GM21528 (cell line): Measurements from ENCODE around the gene COL15A1.

Source experiments
- ATAC-seq: cut with Tn5 transposase; IDR thresholded peaks from one replicate; pipeline ENCODE4 v1.9.1; 2021; ENCODE audit warnings: mild to moderate bottlenecking, moderate library complexity; ENCODE audit not compliant: unreplicated experiment, low FRiP score

COL15A1 gene

DNA sequence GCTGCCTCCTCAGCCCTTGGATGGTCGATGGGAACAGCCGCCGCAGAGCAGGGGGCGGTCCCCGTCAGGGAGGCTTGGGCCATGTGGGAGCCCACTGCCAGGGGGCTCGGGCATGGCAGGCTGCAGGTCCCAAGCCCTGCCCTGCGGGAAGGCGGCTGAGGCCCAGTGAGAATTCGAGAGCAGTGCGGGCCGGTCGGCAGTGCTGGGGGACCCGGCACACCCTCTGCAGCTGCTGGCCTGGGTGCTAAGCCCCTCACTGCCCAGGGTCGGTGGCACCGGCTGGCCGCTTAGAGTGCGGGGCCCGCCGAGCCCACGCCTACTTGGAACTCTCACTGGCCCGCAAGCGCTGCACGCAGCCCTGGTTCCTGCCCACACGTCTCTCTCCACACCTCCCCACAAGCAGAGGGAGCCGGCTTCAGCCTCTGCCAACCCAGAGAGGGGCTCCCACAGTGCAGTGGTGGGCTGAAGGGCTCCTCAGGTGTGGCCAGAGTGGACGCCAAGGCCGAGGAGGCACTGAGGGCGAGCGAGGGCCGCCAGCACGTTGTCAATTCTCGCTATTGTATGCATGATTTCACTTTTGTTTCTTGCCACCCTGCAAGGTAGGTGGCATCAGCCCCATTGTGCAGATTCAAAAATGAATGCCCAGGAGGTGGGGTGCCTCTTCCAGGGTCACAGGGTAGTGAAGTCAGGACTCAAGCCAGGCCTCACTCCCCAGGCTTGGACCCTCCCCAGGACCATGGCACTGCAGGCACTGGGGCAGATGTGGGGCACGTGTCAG, 48.6 kb downstream of the COL15A1 start:
- ATAC-seq, result no peak

DNA sequence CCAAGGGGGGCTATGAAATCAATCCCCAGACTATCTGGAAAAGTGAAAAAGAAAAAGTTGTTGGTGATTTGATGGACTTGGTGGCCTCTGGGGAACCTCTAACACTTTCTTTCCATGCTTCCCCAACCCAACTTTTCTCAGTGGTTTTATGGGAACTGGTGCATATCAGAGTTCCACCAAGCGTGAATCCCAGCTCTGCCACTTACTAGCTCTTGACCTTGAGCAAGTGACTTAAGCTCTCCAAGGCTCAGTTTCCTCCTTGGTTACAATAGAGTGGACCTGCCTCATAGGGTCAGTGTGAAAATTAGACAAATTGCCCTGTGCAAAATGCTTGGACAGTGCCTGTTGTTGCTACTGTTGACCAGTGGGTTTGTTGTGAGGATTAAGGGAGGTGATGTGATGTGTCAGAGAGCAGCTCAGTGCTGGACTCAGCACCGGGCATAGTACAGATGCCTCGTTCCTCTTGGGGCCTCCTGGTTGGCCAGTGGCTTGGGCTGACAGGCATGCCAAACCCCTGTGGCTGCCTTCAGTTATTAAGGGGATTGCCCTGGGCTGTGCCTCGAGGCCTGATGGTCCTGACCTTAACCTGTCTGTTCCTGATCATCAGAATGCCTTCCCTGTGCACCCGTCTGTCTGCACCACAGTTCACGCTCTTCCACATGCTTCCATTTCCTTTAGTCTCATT, 49.3 kb downstream of the COL15A1 start:
- ATAC-seq, result no peak

DNA sequence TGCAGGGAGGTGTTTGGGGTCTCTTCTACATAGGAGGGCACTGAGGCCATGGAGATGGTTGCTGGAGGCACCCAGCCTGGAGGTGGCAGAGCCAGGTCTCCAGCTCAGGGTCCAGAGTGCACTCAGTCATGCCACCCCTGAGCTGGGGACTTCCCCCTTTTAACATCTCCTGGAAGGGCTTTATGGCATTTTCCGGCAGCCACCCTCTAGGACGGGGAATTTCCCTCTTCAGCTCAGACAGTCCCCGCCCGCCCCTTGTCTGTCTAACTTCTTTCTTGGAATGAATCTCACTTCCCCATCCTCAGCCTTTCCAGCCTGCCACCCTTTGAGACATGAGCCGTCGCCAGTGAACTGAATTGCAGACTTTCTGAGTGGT, 49.9 kb downstream of the COL15A1 start:
- ATAC-seq, result peak; percentile 60

DNA sequence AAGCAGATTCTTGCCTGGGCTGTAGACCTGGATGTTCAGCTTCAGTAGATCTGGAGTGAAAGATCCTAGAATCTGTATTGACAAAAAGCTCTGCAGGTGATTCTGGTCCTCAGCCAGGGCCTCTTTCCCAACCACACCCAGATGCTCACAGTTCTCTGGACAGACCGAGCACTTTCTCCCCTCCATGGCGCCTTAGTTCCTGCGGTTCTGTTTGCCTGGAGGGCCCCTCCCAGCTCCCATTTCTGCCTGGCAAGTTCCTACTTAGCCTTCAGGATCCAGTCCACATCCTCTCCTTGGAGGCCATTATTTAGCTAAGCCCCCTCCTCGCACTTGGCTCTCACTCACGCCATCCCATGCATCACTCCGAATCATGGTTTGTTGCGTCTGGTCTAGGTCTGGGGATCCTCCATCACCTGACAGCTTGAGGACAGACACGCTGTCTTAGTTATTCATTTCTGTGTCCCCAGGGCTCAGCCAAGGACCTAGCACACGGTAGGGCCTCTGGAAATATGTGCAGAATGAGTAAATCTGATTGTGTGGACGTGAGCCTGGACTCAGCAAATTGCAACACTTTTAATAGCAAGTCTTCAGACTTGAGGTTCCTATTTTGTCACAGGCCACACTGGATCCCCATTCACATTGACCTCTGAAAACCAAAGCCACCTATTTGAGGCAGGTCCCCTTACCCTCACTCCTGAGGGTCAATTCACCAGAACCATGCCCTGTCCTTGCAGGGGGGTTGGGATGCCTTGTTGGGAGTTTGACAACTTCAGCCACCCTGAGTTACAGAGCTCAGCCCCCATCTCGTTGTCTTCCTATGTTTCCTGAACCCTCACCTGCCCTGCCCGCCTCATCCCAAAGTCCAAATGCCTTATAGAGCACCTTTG, 50.7 kb downstream of the COL15A1 start:
- ATAC-seq, result no peak

DNA sequence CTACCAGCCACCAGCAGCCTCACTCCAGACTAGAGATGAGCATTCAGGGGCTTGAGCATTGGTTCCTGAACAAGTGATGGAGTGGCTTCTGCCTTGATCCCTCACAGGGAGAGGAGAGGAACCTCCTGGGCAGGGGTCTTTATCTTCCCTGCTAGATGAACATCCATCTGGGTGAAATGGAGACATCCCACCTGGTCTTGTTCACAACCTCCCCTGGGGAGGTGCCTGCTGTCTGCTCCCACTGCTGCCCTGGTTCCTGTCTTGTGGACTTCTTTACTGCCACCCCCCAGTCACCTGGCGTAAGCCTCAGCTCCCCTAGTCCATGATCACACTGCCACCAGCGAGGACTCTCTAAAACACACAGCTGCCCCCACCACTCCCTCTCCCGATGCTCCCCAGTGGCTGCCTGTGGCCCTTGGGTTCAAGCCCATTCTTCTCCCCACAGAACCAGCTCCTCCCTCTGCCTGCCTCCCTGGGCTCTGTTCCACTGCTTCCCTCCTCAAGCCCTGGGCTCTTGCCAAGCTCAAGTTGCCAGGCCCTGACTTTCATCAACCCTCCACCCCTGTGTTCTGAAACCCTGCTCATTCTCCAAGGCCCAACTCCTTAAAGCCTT, 51.5 kb downstream of the COL15A1 start:
- no peak for ATAC-seq

DNA sequence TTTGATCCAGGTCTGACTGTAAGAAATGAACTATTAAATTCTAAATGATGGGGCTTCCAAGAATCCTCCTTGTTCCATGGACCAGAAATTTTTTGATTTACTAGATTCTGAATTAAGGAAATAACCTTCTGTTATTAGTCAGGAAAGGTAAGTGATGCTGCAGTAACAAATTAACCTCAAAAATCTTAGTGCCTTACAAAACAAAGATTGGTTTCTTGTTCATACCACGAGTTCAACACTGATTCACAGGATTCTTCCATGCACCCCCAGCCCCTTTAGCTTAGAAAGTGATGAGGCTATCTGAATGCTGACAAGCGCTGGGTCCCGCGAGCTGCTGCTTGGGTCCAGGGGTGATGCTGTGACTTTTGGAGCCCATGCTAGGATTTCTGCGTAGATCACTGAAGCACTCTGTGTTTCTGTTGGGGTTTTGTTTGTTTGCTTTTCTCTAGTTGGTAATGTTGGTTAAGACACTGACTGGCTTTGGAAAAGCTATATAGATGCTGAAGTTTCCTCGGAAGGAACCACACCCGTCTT, 52.3 kb downstream of the COL15A1 start:
- ATAC-seq, result no peak

DNA sequence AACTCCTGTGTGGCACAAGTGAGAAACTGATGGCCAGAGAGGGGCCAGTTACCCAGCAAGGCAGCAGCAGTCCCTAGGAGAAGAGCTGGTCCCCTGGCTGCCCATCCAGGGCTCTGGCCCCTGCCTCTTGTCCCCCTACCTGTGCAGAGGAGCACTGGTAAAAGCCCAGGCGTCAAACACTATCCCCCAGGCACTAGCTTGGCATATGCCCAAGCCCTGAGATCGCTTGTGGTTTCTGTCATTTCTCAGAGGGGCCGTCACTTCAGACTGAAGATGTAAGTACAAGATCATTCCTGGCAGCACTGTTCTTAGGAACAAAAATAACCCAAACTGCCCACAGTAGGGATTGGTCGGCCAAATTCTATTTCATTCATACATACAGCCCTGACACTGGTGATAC, 53.9 kb downstream of the COL15A1 start:
- ATAC-seq, result no peak

DNA sequence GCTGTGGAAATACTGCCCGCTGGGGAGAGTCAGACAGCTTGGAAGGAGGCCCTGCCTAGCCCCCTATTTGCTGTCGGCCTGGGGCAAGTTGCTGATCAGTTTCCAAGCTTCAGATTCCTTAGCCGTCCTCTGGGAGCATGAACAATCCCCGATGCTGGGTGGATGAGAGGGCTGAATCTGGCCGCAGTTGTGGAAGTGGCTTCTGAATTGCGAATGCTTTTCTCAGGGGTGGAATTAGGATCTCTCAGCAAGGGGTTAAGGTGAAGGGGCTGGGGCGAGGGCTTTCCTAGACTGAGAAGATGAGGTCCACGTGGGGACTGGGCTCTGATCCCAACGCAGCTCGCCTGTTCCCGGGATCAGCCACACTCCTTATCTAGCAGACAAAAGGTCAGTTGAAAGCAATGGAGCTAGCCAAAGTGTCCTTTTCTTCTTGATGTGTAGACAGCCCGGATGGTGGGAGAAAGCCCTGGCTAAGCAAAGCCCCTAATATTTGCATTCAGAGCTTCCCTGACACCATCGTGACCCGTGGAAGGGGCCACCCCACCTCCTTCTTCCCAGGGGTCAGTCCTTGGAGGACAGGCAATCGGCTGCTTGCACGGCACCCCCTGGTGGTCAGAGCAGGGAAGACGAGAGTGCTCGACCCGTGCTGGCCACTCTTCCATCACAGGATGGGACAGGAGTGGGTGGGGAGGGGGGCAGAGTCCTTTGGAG, 54.9 kb downstream of the COL15A1 start:
- ATAC-seq, result no peak

DNA sequence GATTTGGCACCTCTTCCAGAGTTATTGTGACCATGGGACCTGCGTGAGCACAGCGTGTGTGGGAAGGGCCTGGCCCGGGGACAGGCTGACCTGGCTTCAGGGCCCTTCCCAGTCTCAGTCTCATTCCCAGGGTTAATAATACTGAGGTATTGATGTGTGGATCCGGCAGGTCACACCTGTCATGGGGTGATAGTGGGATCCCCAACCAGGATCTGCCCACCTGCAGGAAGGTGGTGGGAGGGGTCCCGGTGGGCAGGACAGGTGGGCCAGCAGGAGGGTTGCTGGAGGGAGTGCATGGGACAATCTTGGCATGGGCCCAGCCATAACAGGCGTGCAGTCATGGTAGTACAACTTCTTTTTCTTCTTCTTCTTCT, 55.4 kb downstream of the COL15A1 start:
- no peak for ATAC-seq

DNA sequence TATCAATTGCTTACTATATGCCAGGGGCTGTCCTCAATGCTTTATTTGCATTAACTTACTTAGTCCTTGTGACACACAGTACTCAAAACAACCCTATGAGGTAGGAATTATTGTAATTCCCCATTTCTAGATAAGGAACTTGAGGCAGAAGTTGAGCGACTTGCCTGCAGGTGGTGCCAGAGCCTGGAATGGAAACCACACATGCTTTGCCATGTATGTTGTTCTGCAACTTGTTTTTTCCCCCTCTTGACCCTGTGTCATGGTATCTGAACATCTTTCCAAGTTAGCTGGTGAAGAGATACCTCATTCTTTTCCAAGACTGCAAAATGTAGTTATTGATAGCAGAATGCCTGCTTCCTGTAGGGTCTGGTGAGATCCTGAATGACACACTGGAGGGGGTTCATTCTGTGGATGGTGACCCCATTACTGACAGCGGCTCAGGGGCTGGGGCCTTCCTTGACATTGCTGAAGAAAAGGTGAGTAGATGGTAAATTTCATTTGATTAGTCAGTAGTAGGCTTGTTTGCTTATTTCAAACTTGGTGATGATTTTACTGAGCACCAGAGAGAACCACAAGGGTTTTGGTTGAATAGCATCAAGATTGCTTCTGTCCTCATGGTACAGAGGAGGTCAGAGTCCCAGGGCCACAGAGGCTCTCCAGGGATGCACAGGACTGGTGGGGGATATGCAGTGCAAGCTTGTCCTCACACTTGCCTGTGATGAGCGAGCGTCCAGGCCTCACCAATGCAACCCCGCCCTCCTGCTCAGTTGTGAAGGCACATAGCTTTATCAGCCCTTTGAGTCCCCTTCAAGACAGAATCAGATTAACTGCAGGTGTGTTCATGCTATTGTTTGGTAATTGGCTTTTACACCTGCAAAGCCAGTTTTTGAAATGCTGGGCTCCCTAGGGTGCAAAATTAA, 57.0 kb downstream of the COL15A1 start:
- ATAC-seq, result no peak

DNA sequence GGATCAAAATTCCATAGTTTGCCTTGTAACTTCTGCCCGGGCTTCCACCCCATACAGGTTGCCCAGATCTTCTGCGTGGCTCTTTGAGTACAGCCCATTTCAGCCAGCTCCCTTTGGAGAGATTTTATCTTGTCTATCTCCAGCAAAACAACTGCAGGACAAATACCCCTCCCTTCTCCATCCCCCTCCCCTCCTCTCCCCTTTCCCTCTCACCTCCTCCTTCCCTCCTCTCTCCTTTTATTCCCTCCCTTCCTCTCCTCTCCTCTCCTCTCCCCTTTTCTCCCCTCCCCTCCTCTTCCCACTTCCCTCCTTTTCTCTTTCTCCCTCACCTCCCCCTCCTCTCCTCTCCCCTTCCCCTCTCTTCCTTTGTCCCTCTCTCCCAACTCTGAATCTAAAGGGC, 58.2 kb downstream of the COL15A1 start:
- no peak for ATAC-seq

DNA sequence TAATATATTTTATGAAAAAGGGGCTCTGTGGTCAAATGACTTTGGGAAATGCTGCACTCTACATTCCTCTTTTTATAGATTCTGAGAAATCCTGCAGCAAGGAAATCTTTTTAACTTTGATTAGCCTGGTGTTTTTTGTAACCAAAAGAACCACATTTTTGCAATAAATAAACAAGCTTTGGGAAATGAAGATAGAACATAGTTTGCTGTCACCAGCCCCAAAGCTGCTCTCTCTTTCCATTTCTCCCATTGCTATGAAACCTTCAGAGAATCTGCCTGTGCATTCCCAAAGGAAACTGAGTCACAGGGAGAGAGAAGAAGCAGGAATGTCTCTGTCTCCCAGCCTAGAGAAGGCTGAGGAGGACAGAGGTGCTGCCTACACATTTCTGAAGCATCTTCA, 59.0 kb downstream of the COL15A1 start:
- no peak for ATAC-seq

DNA sequence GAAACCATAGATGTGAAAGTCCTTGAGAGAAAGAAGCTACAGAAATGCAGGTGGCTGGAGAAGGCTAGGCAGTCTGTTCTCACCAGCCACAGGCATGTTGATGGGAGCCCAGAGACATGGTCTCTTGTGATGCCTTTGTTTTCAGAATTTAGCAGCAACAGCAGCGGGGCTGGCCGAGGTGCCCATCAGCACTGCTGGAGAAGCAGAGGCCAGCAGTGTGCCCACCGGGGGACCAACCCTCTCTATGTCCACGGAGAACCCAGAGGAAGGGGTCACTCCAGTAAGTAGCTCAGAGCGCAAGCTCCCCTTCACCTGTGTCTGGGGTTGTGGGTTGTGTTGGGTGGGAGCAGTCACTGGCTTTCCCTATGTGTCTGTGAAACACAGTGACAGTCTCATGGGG, 59.6 kb downstream of the COL15A1 start:
- no peak for ATAC-seq

DNA sequence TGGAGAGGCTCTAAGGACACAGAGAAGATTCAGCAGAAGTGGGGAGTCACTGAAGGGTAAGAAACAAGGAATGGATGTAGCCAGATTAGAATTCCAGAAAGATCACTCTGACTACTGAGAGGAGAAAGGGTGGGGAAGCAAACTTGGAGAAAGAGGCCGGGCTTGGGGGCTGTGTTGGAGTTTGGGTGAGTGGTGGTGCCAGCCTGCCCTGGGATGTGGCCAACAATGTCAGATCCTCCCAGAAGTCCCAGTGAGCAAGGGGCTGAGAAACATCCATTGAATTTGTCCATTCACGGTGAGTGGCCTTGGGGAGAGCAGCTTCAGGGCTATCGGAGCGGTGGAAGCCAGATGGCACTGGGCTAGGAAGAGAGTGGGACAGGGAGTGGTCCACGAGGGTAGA, 60.4 kb downstream of the COL15A1 start:
- no peak for ATAC-seq

DNA sequence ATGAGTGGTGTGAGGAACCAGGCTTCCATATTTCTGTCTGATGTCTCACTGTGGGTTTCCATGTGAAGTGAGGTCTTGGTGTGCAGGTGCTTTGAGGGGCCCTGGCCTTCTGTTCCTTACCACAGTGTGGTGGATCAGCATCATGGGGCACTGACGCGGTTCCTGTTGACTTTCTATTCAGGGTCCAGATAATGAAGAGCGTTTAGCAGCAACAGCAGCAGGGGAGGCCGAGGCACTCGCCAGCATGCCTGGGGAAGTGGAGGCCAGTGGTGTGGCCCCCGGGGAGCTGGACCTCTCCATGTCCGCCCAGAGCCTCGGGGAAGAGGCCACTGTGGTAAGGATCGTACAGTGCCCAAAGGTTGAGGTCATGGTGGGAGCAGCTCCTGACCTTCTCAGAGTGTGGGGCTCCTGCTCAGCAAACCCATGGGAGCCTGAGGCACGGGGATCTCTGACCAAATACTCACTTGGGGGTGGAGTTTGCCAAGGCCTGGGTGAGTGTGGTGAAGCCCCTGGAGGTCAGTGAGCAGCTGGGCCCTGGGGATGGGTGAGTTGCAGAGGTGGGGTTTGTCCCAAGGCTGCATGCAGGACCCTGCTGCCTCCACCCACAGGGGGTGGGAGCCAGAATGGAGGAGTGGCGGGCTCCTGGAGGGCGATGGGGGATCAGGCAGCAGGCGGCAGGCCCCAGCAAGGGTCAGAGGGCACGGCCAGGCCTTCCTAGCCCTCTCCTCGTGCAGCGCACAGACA, 61.2 kb downstream of the COL15A1 start:
- ATAC-seq, result no peak

DNA sequence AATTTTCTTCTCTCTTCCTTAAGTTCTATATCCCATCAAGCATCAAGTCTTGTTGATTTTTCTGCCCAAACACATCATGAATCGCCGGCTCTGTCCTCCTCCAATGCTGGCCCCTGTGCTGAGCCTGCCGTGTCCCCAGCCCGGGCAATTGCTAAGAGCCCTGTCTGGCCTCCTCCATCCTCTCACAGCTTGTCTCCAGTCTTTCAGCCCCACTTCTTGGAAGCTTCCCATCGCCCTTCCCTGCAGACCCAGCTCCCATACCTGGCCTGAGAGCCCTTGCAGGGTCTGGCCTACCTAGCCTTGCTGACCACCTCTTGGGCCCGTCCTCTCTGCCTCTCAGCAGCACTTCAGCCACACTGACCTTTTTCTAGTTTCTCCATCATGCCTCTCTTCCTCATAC, 61.9 kb downstream of the COL15A1 start:
- ATAC-seq, result no peak

DNA sequence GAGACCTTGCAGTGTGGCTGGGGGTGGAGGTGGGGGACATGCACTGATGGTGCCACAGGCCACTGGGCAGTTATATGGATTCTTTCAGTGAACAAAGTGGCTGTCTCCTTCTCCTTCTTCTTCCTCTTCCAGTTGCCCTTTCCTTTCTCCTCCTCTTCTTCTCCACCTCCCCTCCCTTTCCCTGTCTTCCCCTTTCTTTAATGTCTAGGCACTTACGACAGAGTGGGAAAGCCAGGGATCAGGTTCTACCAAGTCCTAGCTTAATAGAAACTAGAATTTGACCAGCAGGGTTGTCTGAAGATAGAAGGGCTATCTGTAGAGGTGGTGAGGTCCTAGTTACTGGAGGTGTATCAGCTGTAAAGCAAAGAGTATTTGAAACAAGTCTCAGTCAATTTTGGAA, 62.8 kb downstream of the COL15A1 start:
- ATAC-seq, result no peak

DNA sequence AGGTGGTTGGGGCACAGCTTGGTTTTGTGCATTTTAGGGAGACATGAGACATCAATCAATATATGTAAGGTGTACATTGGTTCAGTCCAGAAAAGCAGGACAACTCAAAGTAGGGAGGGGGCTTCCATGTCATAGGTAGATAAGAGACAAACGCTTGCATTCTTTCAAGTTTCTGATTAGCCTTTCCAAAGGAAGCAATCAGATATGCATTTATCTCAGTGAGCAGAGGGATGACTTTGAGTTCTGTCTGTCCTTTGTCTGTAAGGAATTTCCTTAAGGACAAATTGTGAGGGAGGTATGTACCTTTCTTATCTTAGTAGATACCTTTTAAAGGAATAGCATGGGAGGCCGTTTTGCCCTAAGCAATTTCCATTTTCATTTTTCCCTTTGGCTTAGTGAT, 63.3 kb downstream of the COL15A1 start:
- no peak for ATAC-seq
